Measurements from ENCODE around the gene GPHN. TPM values are rescaled to one million over a fixed set of nuclear protein-coding genes. Genes with fewer than 3 reads are reported as not detected.

GPHN gene
- total RNA-seq, 1 donor from 2014 or later = 28.5 TPM

- Histone ChIP-seq H3K27me3 (no peaks in the 10 kb centered on the region), H3K36me3 (no peaks in the 10 kb centered on the region), H3K4me3 (no peak overlapping the region), H3K27ac (no peak overlapping the region), H3K4me1 (no peaks in the 10 kb centered on the region), H3K9me3 (peaks cover 34% of the 10 kb centered on the region)
- TF ChIP-seq, protein P1, sequence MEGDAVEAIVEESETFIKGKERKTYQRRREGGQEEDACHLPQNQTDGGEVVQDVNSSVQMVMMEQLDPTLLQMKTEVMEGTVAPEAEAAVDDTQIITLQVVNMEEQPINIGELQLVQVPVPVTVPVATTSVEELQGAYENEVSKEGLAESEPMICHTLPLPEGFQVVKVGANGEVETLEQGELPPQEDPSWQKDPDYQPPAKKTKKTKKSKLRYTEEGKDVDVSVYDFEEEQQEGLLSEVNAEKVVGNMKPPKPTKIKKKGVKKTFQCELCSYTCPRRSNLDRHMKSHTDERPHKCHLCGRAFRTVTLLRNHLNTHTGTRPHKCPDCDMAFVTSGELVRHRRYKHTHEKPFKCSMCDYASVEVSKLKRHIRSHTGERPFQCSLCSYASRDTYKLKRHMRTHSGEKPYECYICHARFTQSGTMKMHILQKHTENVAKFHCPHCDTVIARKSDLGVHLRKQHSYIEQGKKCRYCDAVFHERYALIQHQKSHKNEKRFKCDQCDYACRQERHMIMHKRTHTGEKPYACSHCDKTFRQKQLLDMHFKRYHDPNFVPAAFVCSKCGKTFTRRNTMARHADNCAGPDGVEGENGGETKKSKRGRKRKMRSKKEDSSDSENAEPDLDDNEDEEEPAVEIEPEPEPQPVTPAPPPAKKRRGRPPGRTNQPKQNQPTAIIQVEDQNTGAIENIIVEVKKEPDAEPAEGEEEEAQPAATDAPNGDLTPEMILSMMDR (IDR thresholded peaks at IDR 0.05) = no peak
- intact Hi-C loops (cut with DNase I) = no loop called here
- no peak for ATAC-seq
- no peak for DNase-seq
Measured at GRCh38 chr14:66677780-66678179, 169.8 kb downstream of the GPHN start.

DNA sequence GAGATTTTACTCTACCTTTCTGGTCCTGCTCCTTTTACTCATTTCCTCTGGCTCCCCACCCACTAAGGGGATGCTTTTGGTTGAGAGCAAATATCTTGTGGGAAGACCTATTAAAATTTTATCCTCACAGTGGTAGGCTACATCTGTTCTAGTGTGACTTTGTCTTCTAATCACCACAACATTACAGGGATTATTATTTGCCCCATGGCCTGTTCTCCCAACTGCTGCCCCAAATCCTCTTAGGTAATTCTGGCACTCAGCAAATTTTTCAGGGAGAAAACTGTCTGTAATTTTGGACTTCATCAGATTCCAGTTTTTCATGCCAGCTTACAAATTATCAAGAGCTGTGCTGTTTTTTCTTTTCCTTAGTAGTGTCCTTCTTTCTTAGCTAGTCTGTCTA lies 172.3 kb downstream of the GPHN start:
- TF ChIP-seq, protein P1 (IDR thresholded peaks at IDR 0.05) = no peak
- no peaks in the 10 kb centered on the region for H3K36me3 ChIP-seq
- H3K4me3 ChIP-seq = no peak overlapping the region
- no peak overlapping the region for H3K27ac ChIP-seq
- no peak for ATAC-seq
- peaks cover 34% of the 10 kb centered on the region for H3K9me3 ChIP-seq
- no peaks in the 10 kb centered on the region for H3K4me1 ChIP-seq
- no peaks in the 10 kb centered on the region for H3K27me3 ChIP-seq
- no peak for DNase-seq
- intact Hi-C loops (cut with DNase I) = no loop called here

DNA sequence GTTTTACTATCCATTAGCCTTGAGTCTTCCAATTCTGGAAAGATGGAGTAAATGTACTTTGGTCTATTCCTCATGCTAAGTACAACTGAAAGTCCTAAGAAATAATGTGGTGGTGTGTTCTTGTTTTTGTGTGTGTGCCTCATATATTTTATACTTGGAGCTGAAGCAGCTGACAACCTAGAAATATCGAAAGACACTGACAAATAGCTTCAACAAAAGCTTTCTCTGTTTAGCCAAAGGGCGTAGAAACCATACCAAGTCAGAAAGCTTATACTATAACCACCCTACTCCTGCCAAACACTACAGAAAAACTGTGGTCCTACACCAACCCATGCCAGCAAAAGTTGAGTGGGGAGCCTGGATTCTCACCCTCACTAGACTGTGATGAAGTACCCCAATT lies 188.4 kb downstream of the GPHN start:
- TF ChIP-seq, protein P1 (IDR thresholded peaks at IDR 0.05) = no peak
- no peak overlapping the region for H3K27ac ChIP-seq
- no peak for DNase-seq
- H3K27me3 ChIP-seq = no peaks in the 10 kb centered on the region
- no peaks in the 10 kb centered on the region for H3K4me1 ChIP-seq
- intact Hi-C loops (cut with DNase I) = no loop called here
- no peaks in the 10 kb centered on the region for H3K9me3 ChIP-seq
- ATAC-seq = no peak
- no peak overlapping the region for H3K4me3 ChIP-seq
- no peaks in the 10 kb centered on the region for H3K36me3 ChIP-seq

GRCh38 chr14:66698503-66698902 lies 190.6 kb downstream of the GPHN start:
- H3K27me3 ChIP-seq = no peaks in the 10 kb centered on the region
- H3K4me1 ChIP-seq = no peaks in the 10 kb centered on the region
- H3K27ac ChIP-seq = no peak overlapping the region
- no peak overlapping the region for H3K4me3 ChIP-seq
- intact Hi-C loops (cut with DNase I) = no loop called here
- no peaks in the 10 kb centered on the region for H3K36me3 ChIP-seq
- TF ChIP-seq, protein P1 (IDR thresholded peaks at IDR 0.05) = no peak
- H3K9me3 ChIP-seq = no peaks in the 10 kb centered on the region
- no peak for DNase-seq
- ATAC-seq = no peak

GRCh38 chr14:66701813-66702212 lies 193.9 kb downstream of the GPHN start:
- H3K4me3 ChIP-seq = no peak overlapping the region
- H3K4me1 ChIP-seq = no peaks in the 10 kb centered on the region
- TF ChIP-seq, protein P1 (IDR thresholded peaks at IDR 0.05) = no peak
- H3K27ac ChIP-seq = no peak overlapping the region
- H3K36me3 ChIP-seq = no peaks in the 10 kb centered on the region
- DNase-seq (no peak), ATAC-seq (no peak)
- intact Hi-C loops (cut with DNase I) = no loop called here
- peaks cover 11% of the 10 kb centered on the region for H3K9me3 ChIP-seq
- no peaks in the 10 kb centered on the region for H3K27me3 ChIP-seq

DNA sequence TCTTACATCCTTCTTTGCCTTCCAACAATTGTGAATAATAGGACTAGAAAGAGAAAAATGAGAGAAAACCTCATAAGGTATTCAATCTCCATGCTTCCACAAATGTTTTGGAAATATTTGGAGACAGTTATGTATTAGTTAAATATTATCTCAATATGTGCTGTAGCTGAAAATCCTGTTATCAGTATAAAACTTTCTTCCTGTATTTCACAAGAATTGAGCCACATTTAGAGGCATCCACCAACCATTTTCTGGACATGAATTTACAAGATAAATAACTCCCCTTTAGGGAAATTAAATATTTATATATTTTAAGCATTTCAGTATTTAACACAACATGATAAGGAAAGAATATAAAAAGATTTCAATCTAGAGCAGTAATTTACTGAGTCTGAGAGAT lies 200.3 kb downstream of the GPHN start:
- intact Hi-C loops (cut with DNase I) = no loop called here
- H3K4me3 ChIP-seq = no peak overlapping the region
- H3K9me3 ChIP-seq = peaks cover 12% of the 10 kb centered on the region
- H3K36me3 ChIP-seq = no peaks in the 10 kb centered on the region
- TF ChIP-seq, protein P1 (IDR thresholded peaks at IDR 0.05) = no peak
- DNase-seq (no peak), ATAC-seq (no peak)
- H3K27ac ChIP-seq = no peak overlapping the region
- no peaks in the 10 kb centered on the region for H3K4me1 ChIP-seq
- no peaks in the 10 kb centered on the region for H3K27me3 ChIP-seq
